ENCODE data around the gene RILPL2.
"Not testable (repeated sequence)": the region's sequence is repeated elsewhere in the genome, so short reads cannot be mapped to it uniquely, and the experiment has no call there.

RILPL2 gene

GRCh38 chr12:123449249-123449733 is 12.8 kb upstream of the RILPL2 start:
- no peak for DNase-seq

GRCh38 chr12:123446333-123446713 is 9.8 kb upstream of the RILPL2 start:
- DNase-seq = no peak

- DNase-seq = no peak
Measured at GRCh38 chr12:123445388-123446332, 9.2 kb upstream of the RILPL2 start.

- no peak for DNase-seq
Measured at GRCh38 chr12:123444092-123445026, 7.9 kb upstream of the RILPL2 start.

- no peak for DNase-seq
Measured at GRCh38 chr12:123442774-123443173, 6.3 kb upstream of the RILPL2 start.

GRCh38 chr12:123441523-123442164 is 5.2 kb upstream of the RILPL2 start:
- peak; percentile 45 for DNase-seq

- DNase-seq = no peak
Measured at GRCh38 chr12:123435636-123436016, 858 bp downstream of the RILPL2 start.

- DNase-seq = no peak
Measured at GRCh38 chr12:123433615-123434014, 2.9 kb downstream of the RILPL2 start.

- peak; percentile 60 for DNase-seq
Measured at GRCh38 chr12:123431951-123432817, 4.3 kb downstream of the RILPL2 start.

GRCh38 chr12:123429101-123429500 is 7.4 kb downstream of the RILPL2 start:
- DNase-seq = not testable (repeated sequence)

GRCh38 chr12:123428591-123428990 is 7.9 kb downstream of the RILPL2 start:
- no peak for DNase-seq

GRCh38 chr12:123427036-123427769 is 9.3 kb downstream of the RILPL2 start:
- peak; percentile 63 for DNase-seq

- DNase-seq = no peak
Measured at GRCh38 chr12:123421314-123421713, 15.2 kb downstream of the RILPL2 start.

GRCh38 chr12:123410041-123410412 is 26.5 kb downstream of the RILPL2 start:
- no peak for DNase-seq

GRCh38 chr12:123409284-123410040 is 27.0 kb downstream of the RILPL2 start:
- not testable (repeated sequence) for DNase-seq

- DNase-seq = not testable (repeated sequence)
Measured at GRCh38 chr12:123408619-123409018, 27.9 kb downstream of the RILPL2 start.

- DNase-seq = not testable (repeated sequence)
Measured at GRCh38 chr12:123407934-123408333, 28.6 kb downstream of the RILPL2 start.

GRCh38 chr12:123407269-123407668 is 29.2 kb downstream of the RILPL2 start:
- DNase-seq = not testable (repeated sequence)

- no peak for DNase-seq
Measured at GRCh38 chr12:123404581-123404980, 31.9 kb downstream of the RILPL2 start.
